ENCODE results near the gene CD6. TPM values are rescaled to one million over a fixed set of nuclear protein-coding genes. Genes with fewer than 3 reads are reported as not detected.

The CD6 gene
- total RNA-seq, 1 experiment from 2014 or later: not detected

GRCh38 chr11:60964801-60965200, 6.7 kb upstream of the CD6 start:
- H2BK120ac ChIP-seq (ENCODE audit: low read depth, low read length, poor library complexity, severe bottlenecking): no peak overlapping the region

More at GRCh38 chr11:60964801-60965200, 6.7 kb upstream of the CD6 start:
- Histone ChIP-seq H4K20me1 (ENCODE audit: control insufficient read depth, insufficient read depth, insufficient read length) (no peaks in the 10 kb centered on the region), H2BK5ac (ENCODE audit: insufficient read length, low read length) (no peak overlapping the region), H3K9ac (ENCODE audit: extremely low read depth, insufficient read length, low read length) (no peak overlapping the region), H2BK12ac (ENCODE audit: insufficient read length, low read depth, low read length) (no peak overlapping the region), H3K23me2 (ENCODE audit: insufficient read length, low read depth, low read length, poor library complexity, severe bottlenecking) (no peaks in the 10 kb centered on the region), H3K4me2 (ENCODE audit: insufficient read depth, insufficient read length, low read length) (no peak overlapping the region), H3K4me1 (ENCODE audit: insufficient read depth, low read length) (no peaks in the 10 kb centered on the region), H3K4ac (ENCODE audit: low read depth, low read length) (no peak overlapping the region), H4K5ac (ENCODE audit: insufficient read length, low read depth, low read length) (no peak overlapping the region), H4K8ac (replicated peaks; ENCODE audit: insufficient read length, low read depth, low read length) (no peak overlapping the region), H3K79me2 (ENCODE audit: insufficient read depth, low read length) (no peaks in the 10 kb centered on the region), H4K91ac (ENCODE audit: insufficient read length, low read depth, low read length) (no peak overlapping the region), H3K23ac (ENCODE audit: insufficient read length, low read depth, low read length) (no peak overlapping the region), H2BK20ac (ENCODE audit: low read depth, low read length, poor library complexity, severe bottlenecking) (no peak overlapping the region), H3K14ac (ENCODE audit: insufficient read depth, low read length) (no peak overlapping the region), H3K18ac (ENCODE audit: insufficient read length, low read depth, low read length) (no peak overlapping the region), H3K27me3 (ENCODE audit: insufficient read depth, low read length) (no peaks in the 10 kb centered on the region; the same call in 1 of the 2 replicates), H2BK15ac (ENCODE audit: low read depth, low read length) (no peak overlapping the region), H3K79me1 (ENCODE audit: insufficient read depth, low read depth, low read length, poor library complexity, severe bottlenecking) (no peaks in the 10 kb centered on the region), H3K27ac (ENCODE audit: insufficient read length, low read depth, low read length) (no peak overlapping the region), H3K56ac (ENCODE audit: insufficient read length, low read depth, low read length) (no peak overlapping the region), H3T11ph (ENCODE audit: low read length) (no peak overlapping the region), H2AK5ac (ENCODE audit: insufficient read length, low read length) (no peak overlapping the region), H2AFZ (ENCODE audit: low read length) (no peak overlapping the region), H3K9me3 (ENCODE audit: control insufficient read depth, low read depth, low read length) (no peaks in the 10 kb centered on the region)
- no peak for DNase-seq
- Mint-ChIP-seq H3K36me3 (ENCODE audit: insufficient read depth in 1 of 3, low read depth in 3 of 3) (peaks cover 0 to 7% (median 6%) of the 10 kb centered on the region in 3 experiments; a peak in 5 of 7 replicates), H3K4me3 (no peak overlapping the region), H3K27me3 (ENCODE audit: low read depth) (peaks cover 44% of the 10 kb centered on the region), H3K9me3 (peaks cover 12 to 20% of the 10 kb centered on the region in 2 experiments), H3K4me1 (no peaks in the 10 kb centered on the region), H3K27ac (no peak overlapping the region; a peak in 1 of 7 replicates)
- no peak for TF ChIP-seq CTCF (conservative IDR thresholded peaks at IDR 0.05)
- no CpG with 5 or more reads among the region's 6 CpGs for WGBS (ENCODE audit: extremely low coverage, insufficient read length, low lambda C conversion rate)

Measured in H9 (cell line).